GM12801 (cell line): ENCODE data around the gene CRYZL1.

Experiments used
- TF ChIP-seq, protein P1 (sequence below): IDR thresholded peaks from one replicate; pipeline ENCODE4 v1.5.1; 2011; ENCODE audit warnings: control low read depth; ENCODE audit not compliant: insufficient read length; ENCODE audit errors: extremely low read depth

The CRYZL1 gene

GRCh38 chr21:33650929-33651509 is 9.5 kb upstream of the CRYZL1 start:
- TF ChIP-seq, protein P1, sequence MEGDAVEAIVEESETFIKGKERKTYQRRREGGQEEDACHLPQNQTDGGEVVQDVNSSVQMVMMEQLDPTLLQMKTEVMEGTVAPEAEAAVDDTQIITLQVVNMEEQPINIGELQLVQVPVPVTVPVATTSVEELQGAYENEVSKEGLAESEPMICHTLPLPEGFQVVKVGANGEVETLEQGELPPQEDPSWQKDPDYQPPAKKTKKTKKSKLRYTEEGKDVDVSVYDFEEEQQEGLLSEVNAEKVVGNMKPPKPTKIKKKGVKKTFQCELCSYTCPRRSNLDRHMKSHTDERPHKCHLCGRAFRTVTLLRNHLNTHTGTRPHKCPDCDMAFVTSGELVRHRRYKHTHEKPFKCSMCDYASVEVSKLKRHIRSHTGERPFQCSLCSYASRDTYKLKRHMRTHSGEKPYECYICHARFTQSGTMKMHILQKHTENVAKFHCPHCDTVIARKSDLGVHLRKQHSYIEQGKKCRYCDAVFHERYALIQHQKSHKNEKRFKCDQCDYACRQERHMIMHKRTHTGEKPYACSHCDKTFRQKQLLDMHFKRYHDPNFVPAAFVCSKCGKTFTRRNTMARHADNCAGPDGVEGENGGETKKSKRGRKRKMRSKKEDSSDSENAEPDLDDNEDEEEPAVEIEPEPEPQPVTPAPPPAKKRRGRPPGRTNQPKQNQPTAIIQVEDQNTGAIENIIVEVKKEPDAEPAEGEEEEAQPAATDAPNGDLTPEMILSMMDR = no peak

DNA sequence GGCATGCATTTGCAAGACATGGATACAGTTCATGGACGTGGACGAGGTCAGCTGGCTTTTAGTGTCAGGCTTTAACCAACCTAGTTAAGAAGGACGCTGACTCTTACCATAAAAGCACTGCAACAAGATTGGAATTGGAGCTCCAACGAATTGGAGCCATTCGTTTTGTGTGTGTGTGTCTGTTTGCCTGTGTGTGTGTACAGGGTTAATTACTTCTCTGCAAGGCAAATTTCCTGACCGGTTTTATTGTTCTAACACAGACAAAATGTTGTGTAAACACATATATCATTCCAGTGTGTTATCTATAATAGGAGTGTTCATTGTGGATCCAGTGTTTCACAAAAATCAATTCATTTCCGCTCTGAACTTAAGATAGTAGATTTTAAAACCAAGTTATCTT is 8.7 kb upstream of the CRYZL1 start:
- TF ChIP-seq, protein P1 = no peak

GRCh38 chr21:33648555-33648954 is 7.0 kb upstream of the CRYZL1 start:
- TF ChIP-seq, protein P1 = no peak

DNA sequence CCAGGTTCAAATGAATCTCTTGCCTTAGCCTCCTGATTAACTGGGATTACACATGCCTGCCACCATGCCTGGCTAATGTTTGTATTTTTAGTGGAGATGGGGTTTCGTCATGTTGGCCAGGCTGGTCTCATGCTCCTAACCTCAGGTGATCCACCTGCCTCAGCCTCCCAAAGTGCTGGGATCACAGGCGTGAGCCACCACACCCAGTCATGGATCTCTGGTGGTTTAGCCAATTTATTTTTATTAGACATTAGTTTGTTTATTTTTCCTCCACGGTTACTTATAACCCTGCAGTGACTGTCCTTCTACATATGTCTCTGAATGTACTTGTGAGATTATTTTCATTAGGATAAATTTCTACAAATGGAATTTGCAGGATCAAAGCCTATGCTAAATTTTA is 6.0 kb upstream of the CRYZL1 start:
- TF ChIP-seq, protein P1 = no peak

DNA sequence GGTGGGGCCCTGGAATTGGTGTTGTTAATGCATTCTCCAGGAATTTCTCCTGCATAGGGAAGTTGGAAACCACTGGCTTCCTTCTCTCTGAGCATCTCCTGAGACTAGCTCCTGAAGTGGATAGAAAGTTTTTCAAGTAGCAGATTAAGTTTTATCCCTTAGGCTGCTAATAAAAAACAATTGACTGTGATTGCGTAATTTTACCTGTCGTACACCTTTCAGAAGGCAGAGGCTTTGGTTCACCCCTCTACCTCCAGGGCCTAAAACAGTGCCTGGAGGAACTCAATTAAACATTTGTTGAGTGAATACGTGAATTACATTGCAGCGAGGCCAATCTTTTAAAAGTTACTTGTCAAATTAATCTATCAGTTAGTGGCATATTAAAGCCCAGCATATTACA is 4.2 kb upstream of the CRYZL1 start:
- TF ChIP-seq, protein P1 = no peak

DNA sequence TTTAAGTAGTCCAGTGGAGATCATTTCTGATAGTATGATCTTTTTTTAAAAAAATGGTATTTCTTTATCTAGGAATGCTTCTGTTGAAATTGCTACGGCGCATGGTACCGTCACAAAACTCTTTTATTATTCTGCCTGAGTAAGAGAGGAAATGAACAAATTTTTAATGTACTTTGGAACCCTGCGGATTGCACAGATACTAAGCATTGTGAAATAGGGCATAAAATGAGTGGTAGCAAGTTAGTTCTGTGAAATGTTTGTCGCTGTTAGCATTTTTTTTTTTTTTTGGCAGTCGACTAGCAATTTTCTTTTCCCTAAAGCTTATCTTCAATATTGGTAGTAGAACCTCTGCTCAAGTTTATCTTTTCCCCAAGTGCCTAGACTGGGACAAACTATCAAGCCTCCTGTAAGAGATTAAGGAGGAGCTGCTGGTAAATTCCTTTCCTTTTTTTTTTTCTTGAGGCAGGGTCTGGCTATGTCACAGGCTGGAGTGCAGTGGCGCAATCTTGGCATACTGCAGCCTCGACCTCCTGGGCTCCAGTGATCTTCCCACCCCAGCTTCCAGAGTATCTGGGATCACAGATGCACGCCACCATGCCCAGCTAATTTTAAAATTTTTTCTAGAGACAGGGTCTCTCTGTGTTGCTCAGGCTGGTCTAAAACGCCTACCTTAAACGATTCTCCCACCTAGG is 3.0 kb upstream of the CRYZL1 start:
- TF ChIP-seq, protein P1 = no peak

GRCh38 chr21:33643658-33644311 is 2.2 kb upstream of the CRYZL1 start:
- TF ChIP-seq, protein P1 = no peak
